GM23248 (cell line): ENCODE measurements around the gene GP1BA.

ENCODE experiments used
- EZH2 ChIP-seq: fragments of 200-600 bp; sonication (generic); IDR thresholded peaks from 2 replicates; pipeline ENCODE4 v1.6.1; 2018; ENCODE audit warnings: antibody characterized with exemption, mild to moderate bottlenecking; ENCODE audit not compliant: insufficient read depth, poor library complexity, severe bottlenecking
- EZH2phosphoT487 ChIP-seq: fragments of 200-600 bp; sonication (generic); IDR thresholded peaks from 2 replicates; pipeline ENCODE4 v1.6.1; 2018; ENCODE audit warnings: antibody characterized with exemption, moderate library complexity, mild to moderate bottlenecking, low read depth; ENCODE audit not compliant: insufficient read depth

DNA sequence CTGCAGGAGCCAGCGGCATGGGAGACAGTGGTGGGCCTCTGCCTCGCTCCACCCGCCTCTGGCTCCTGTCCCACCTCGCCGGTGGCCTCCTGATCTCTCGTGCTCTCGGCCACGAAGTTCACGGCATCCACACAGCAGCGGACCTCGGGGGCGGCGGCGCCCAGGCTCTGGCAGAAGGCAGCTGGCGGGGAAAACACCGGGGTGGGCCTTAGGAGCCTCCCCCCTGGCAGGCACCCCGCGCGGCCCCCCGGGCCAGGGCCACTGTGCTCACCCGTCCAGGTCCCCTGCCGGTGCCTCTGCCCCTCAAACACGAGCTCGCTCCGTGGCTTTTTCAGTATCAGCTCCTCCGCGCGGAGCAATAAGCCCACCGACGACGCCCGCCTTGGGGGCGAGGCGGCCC is 33.1 kb upstream of the GP1BA start:
- TF ChIP-seq EZH2phosphoT487 (no peak), EZH2 (no peak)
